GM23248 (cell line): ENCODE results near the gene ARMC7.

Experiments used
- EZH2 ChIP-seq: fragments of 200-600 bp; sonication (generic); IDR thresholded peaks from 2 replicates; pipeline ENCODE4 v1.6.1; 2018; ENCODE audit warnings: antibody characterized with exemption, mild to moderate bottlenecking; ENCODE audit not compliant: insufficient read depth, poor library complexity, severe bottlenecking
- EZH2phosphoT487 ChIP-seq: fragments of 200-600 bp; sonication (generic); IDR thresholded peaks from 2 replicates; pipeline ENCODE4 v1.6.1; 2018; ENCODE audit warnings: antibody characterized with exemption, moderate library complexity, mild to moderate bottlenecking, low read depth; ENCODE audit not compliant: insufficient read depth

GRCh38 chr17:75099881-75100595, 9.7 kb upstream of the ARMC7 start:
- TF ChIP-seq EZH2phosphoT487, result no peak
- TF ChIP-seq EZH2, result no peak
